Measurements from ENCODE around the gene THEMIS2. TPM values are rescaled to one million over a fixed set of nuclear protein-coding genes. Genes with fewer than 3 reads are reported as not detected.

THEMIS2 gene
- polyA plus RNA-seq, 1 donor (not counting 4 experiments of a cell fraction or from before 2014, with no cell fraction given): 1.3 TPM

DNA sequence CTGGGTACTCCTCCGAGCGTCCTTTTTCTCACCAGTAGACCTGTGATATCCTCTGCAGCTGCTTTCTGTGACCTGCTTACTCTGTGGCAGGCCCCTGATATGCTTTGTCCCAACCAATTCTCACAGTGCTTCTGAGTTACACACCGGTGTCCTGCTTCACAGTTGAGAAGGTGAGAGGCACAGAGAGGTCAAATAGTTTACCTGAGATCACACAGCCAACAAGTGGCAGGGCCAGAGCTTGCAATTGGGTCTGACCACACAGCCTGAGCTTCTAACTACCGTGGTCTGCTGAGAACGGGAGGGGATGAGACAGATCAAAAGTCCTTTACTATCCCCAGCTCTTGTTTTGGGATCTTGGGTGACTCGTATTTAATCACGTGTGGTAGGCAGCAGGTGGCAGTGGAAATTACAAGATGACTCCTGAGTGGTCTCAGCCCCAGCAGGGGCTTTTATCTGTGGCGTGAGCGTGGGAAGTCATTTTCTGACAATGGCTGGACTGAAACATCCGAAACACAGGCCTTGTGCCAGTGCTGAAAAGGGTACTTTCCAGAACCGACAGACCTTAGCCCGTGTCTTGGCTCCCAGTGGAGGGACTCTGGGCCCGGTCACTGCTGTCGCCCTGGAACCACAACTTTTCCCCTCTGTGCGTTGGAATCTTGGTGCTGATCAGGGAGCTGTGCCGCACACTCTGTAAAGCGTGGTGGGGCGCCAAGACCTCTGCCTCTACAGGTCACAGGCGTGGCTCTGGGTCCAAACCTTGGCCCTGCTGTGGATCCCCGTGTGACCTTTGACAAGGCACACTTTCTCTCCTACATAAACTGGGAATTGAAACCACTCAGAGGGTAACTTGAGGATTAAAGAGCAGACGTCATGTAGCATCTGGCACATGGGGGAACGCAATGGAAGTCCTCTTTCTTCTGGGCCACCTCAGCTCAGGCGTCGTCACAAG lies 11.9 kb downstream of the THEMIS2 start:
- H2AFZ ChIP-seq (ENCODE audit: control insufficient read depth, low read length): no peak overlapping the region
- no peak overlapping the region for H3K4me3 ChIP-seq (ENCODE audit: control insufficient read depth in 2 of 3, extremely low read depth in 1 of 3, insufficient read depth in 2 of 3, low read depth in 1 of 3, low read length in 3 of 3)
- H3K27me3 ChIP-seq (ENCODE audit: control insufficient read depth, extremely low read depth, insufficient read depth, low read length): no peaks in the 10 kb centered on the region
- no peak overlapping the region for H3K27ac ChIP-seq (ENCODE audit: control insufficient read depth, insufficient read depth, low read length)
- no peak overlapping the region for H3K4me2 ChIP-seq (ENCODE audit: control insufficient read depth, extremely low read depth, insufficient read depth, low read depth, low read length)
- H3K9me1 ChIP-seq (ENCODE audit: control insufficient read depth, extremely low read depth, insufficient read depth, low read length): no peaks in the 10 kb centered on the region
- dilution Hi-C loops (cut with MboI; ENCODE audit: extremely low pct_ligation_motif_present, low sequenced_read_pairs): no loop called here
- H3K9me3 ChIP-seq (ENCODE audit: control insufficient read depth, low read depth, low read length): no peaks in the 10 kb centered on the region
- no peak for FAIRE-seq
- no peak for DNase-seq (ENCODE audit: low read depth, low spot score)
- no peaks in the 10 kb centered on the region for H3K79me2 ChIP-seq (ENCODE audit: control insufficient read depth, insufficient read depth, low read length)
- TF ChIP-seq, protein P1, sequence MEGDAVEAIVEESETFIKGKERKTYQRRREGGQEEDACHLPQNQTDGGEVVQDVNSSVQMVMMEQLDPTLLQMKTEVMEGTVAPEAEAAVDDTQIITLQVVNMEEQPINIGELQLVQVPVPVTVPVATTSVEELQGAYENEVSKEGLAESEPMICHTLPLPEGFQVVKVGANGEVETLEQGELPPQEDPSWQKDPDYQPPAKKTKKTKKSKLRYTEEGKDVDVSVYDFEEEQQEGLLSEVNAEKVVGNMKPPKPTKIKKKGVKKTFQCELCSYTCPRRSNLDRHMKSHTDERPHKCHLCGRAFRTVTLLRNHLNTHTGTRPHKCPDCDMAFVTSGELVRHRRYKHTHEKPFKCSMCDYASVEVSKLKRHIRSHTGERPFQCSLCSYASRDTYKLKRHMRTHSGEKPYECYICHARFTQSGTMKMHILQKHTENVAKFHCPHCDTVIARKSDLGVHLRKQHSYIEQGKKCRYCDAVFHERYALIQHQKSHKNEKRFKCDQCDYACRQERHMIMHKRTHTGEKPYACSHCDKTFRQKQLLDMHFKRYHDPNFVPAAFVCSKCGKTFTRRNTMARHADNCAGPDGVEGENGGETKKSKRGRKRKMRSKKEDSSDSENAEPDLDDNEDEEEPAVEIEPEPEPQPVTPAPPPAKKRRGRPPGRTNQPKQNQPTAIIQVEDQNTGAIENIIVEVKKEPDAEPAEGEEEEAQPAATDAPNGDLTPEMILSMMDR (optimal IDR thresholded peaks at IDR 0.05 in 1 of 3, IDR thresholded peaks at IDR 0.05 in 1 of 3, conservative IDR thresholded peaks at IDR 0.05 in 1 of 3; ENCODE audit: extremely low read depth in 1 of 3, insufficient read depth in 2 of 3, low read length in 3 of 3): no peak
- no peak for TF ChIP-seq EZH2 (IDR thresholded peaks at IDR 0.05; ENCODE audit: low read length)
- H3K36me3 ChIP-seq (ENCODE audit: control insufficient read depth in 2 of 2, extremely low read depth in 1 of 2, insufficient read depth in 2 of 2, low read length in 2 of 2): no peaks in the 10 kb centered on the region
- no peak overlapping the region for H3K9ac ChIP-seq (ENCODE audit: control insufficient read depth, extremely low read depth, insufficient read depth, low read length)
- no peaks in the 10 kb centered on the region for H4K20me1 ChIP-seq (ENCODE audit: control insufficient read depth, extremely low read depth, insufficient read depth, low read length)
- H3K4me1 ChIP-seq (ENCODE audit: control insufficient read depth, extremely low read depth, insufficient read depth, low read length): no peaks in the 10 kb centered on the region

GRCh38 chr1:27885114-27885528 lies 12.8 kb downstream of the THEMIS2 start:
- Histone ChIP-seq H3K9me3 (ENCODE audit: control insufficient read depth, low read depth, low read length) (no peaks in the 10 kb centered on the region), H3K9ac (ENCODE audit: control insufficient read depth, extremely low read depth, insufficient read depth, low read length) (no peak overlapping the region), H3K27me3 (ENCODE audit: control insufficient read depth, extremely low read depth, insufficient read depth, low read length) (no peaks in the 10 kb centered on the region), H3K4me2 (ENCODE audit: control insufficient read depth, extremely low read depth, insufficient read depth, low read depth, low read length) (no peak overlapping the region), H3K27ac (ENCODE audit: control insufficient read depth, insufficient read depth, low read length) (no peak overlapping the region), H4K20me1 (ENCODE audit: control insufficient read depth, extremely low read depth, insufficient read depth, low read length) (no peaks in the 10 kb centered on the region), H3K36me3 (ENCODE audit: control insufficient read depth in 2 of 2, extremely low read depth in 1 of 2, insufficient read depth in 2 of 2, low read length in 2 of 2) (peaks cover 1 to 4% of the 10 kb centered on the region in 2 experiments), H3K4me3 (ENCODE audit: control insufficient read depth in 2 of 3, extremely low read depth in 1 of 3, insufficient read depth in 2 of 3, low read depth in 1 of 3, low read length in 3 of 3) (no peak overlapping the region), H3K79me2 (ENCODE audit: control insufficient read depth, insufficient read depth, low read length) (no peaks in the 10 kb centered on the region), H3K4me1 (ENCODE audit: control insufficient read depth, extremely low read depth, insufficient read depth, low read length) (no peaks in the 10 kb centered on the region), H3K9me1 (ENCODE audit: control insufficient read depth, extremely low read depth, insufficient read depth, low read length) (no peaks in the 10 kb centered on the region), H2AFZ (ENCODE audit: control insufficient read depth, low read length) (no peak overlapping the region)
- dilution Hi-C loops (cut with MboI; ENCODE audit: extremely low pct_ligation_motif_present, low sequenced_read_pairs): no loop called here
- TF ChIP-seq, protein P1 (optimal IDR thresholded peaks at IDR 0.05 in 1 of 3, IDR thresholded peaks at IDR 0.05 in 1 of 3, conservative IDR thresholded peaks at IDR 0.05 in 1 of 3; ENCODE audit: extremely low read depth in 1 of 3, insufficient read depth in 2 of 3, low read length in 3 of 3): no peak
- TF ChIP-seq EZH2 (IDR thresholded peaks at IDR 0.05; ENCODE audit: low read length): no peak
- FAIRE-seq (no peak), DNase-seq (ENCODE audit: low read depth, low spot score) (no peak)
